K562 (cell line): Measurements from ENCODE around the gene ACSL3. TPM values are rescaled to one million over a fixed set of nuclear protein-coding genes. Genes with fewer than 3 reads are reported as not detected.

Source experiments
- ATAC-seq: fragments of 200-7000 bp; cut with Tn5 transposase; 3 replicates; pipeline ENCODE4 v1.9.1; 2020; ENCODE audit warnings: moderate library complexity
- BruUV-seq: library from RNA; stranded (reverse); fragments of 400-500 nt; replicated peaks from 2 replicates; lab custom pipeline; 2021; lab: Mats Ljungman, UMichigan
- CTCF ChIA-PET: fragments of 300-600 bp; formaldehyde crosslinking; extraction: SDS; loops from one replicate; lab custom pipeline; 2021; ENCODE audit warnings: low intra/inter-chr PET ratio; lab: Yijun Ruan, JAX
- POLR2A ChIA-PET: fragments of 300-600, 350-650 bp; sonication (Branson Sonifier 250); formaldehyde crosslinking; extraction: SDS; loops from one replicate; lab custom pipeline; 2021; ENCODE audit warnings: antibody characterized with exemption, inconsistent platforms; lab: Yijun Ruan, JAX
- DNase-seq, 4 experiments: peaks; one replicate each; pipeline versions ENCODE4 v3.0.0 to v3.0.0-alpha.2; 2011 to 2018; ENCODE audit warnings: low spot score in 3 of 4, mixed read lengths in 3 of 4; ENCODE audit errors: extremely low read depth in 1 of 4
- FAIRE-seq: peaks from 2 replicates; lab custom pipeline; 2011; peaks lifted over from hg19 to GRCh38; lab: Jason Lieb, UNC
- H2AFZ ChIP-seq: 2 replicates; pipeline ENCODE4 v1.6.0; 2011; ENCODE audit warnings: low read depth, low read length, control low read depth, inconsistent platforms
- H3K27ac ChIP-seq: fragments of 200-600 bp; 3 replicates; pipeline ENCODE4 v1.8.0; 2011; ENCODE audit warnings: low read depth, mild to moderate bottlenecking, control low read depth, inconsistent platforms, low read length, moderate library complexity, mixed read lengths; ENCODE audit errors: extremely low read depth
- H3K27me3 ChIP-seq, 2 experiments: fragments of 300-600 bp in 1 of 2; 2 replicates in 1 of 2; 3 replicates in 1 of 2; pipeline versions ENCODE4 v1.6.0 to v1.8.0; 2011; ENCODE audit warnings: inconsistent platforms in 2 of 2, low read length in 2 of 2, mild to moderate bottlenecking in 1 of 2, mixed read lengths in 1 of 2, moderate library complexity in 1 of 2; ENCODE audit not compliant: control insufficient read depth in 2 of 2, insufficient read depth in 2 of 2
- H3K36me3 ChIP-seq: fragments of 300-600 bp; 3 replicates; pipeline ENCODE4 v1.8.0; 2011; ENCODE audit warnings: mild to moderate bottlenecking, low read length, inconsistent platforms; ENCODE audit not compliant: control insufficient read depth, insufficient read depth
- H3K4me1 ChIP-seq, 2 experiments: fragments of 200-600 bp in 1 of 2; replicated peaks in 1 of 2; 2 replicates in 1 of 2; 3 replicates in 1 of 2; pipeline versions ENCODE4 v1.5.1 to v1.8.0; 2011; ENCODE audit warnings: inconsistent platforms in 2 of 2, low read length in 2 of 2, mild to moderate bottlenecking in 1 of 2, mixed read lengths in 1 of 2, moderate library complexity in 1 of 2; ENCODE audit not compliant: control insufficient read depth in 2 of 2, insufficient read depth in 2 of 2
- H3K4me2 ChIP-seq: 2 replicates; pipeline ENCODE4 v1.6.1; 2011; ENCODE audit warnings: low read length, control low read depth, inconsistent platforms, mixed read lengths; ENCODE audit not compliant: insufficient read depth
- H3K4me3 ChIP-seq: fragments of 200-600 bp; sonication (generic), shearing (Covaris generic); 2 replicates; pipeline ENCODE4 v1.5.1; 2016; ENCODE audit warnings: control low read depth, inconsistent platforms
- H3K79me2 ChIP-seq: fragments of 200-600 bp; 3 replicates; pipeline ENCODE4 v1.8.0; 2011; ENCODE audit warnings: low read length, inconsistent platforms; ENCODE audit not compliant: control insufficient read depth, insufficient read depth
- H3K9ac ChIP-seq, 2 experiments: 2 replicates each; pipeline versions ENCODE4 v1.6.0 to v1.6.1; 2011; ENCODE audit warnings: low read depth in 2 of 2, low read length in 2 of 2, control low read depth in 1 of 2, inconsistent platforms in 1 of 2, mild to moderate bottlenecking in 1 of 2, mixed read lengths in 1 of 2; ENCODE audit not compliant: insufficient read depth in 1 of 2
- H3K9me1 ChIP-seq: one replicate; pipeline ENCODE4 v1.6.0; 2011; ENCODE audit warnings: inconsistent platforms, mild to moderate bottlenecking, low read length, moderate library complexity; ENCODE audit not compliant: control insufficient read depth, insufficient read depth
- H3K9me3 ChIP-seq: replicated peaks from 2 replicates; pipeline ENCODE4 v1.5.1; 2011; ENCODE audit warnings: low read depth, low read length, inconsistent platforms; ENCODE audit not compliant: control insufficient read depth, insufficient read depth
- H4K20me1 ChIP-seq: replicated peaks from 2 replicates; pipeline ENCODE4 v1.6.1; 2011; ENCODE audit warnings: low read length, inconsistent platforms, mixed read lengths; ENCODE audit not compliant: control insufficient read depth, insufficient read depth
- FOSL1 ChIP-seq: fragments of 200-800 bp; sonication (Bioruptor generic); conservative IDR thresholded peaks from 2 replicates; pipeline ENCODE4 v1.6.1; 2016; ENCODE audit warnings: missing genetic modification characterization, missing compliant biosample characterization
- GATAD2B ChIP-seq: fragments of 450-650 bp; IDR thresholded peaks from 2 replicates; pipeline ENCODE4 v1.6.1; 2017; ENCODE audit warnings: mild to moderate bottlenecking, borderline replicate concordance
- PHB2 ChIP-seq: fragments of 450-650 bp; IDR thresholded peaks from 2 replicates; pipeline ENCODE4 v1.6.1; 2017; ENCODE audit warnings: low read depth
- ZNF398 ChIP-seq: fragments of 250-450 bp; sonication (Bioruptor Pico); IDR thresholded peaks from 2 replicates; pipeline ENCODE4 v1.8.0; 2021; ENCODE audit warnings: moderate library complexity, mild to moderate bottlenecking, inconsistent platforms
- WGBS: fragments of 100-300 bp; shearing (Covaris generic); methylation state at CpG from one replicate; pipeline ENCODE4 v1.1.6; 2016; ENCODE audit warnings: low coverage, mixed read lengths; ENCODE audit not compliant: insufficient coverage; ENCODE audit errors: missing lambda C conversion rate; 5-methylcytosine and 5-hydroxymethylcytosine counted together
- in situ Hi-C: fragments of 300-500 bp; cut with MboI; formaldehyde crosslinking; loops from 4 replicates; pipeline ENCODE4 v1.15.0; 2018; ENCODE audit warnings: inconsistent platforms, mixed read lengths
- intact Hi-C: fragments of 100-400 bp; cut with micrococcal nuclease; formaldehyde crosslinking; loops from 2 replicates; pipeline ENCODE4 v1.14.2; 2022
- polyA plus RNA-seq, 8 experiments: library from polyadenylated mRNA; depleted of rRNA in 4 of 8; stranded (reverse) in 5 of 8; unstranded in 3 of 8; fragments of >200 nt; fragmentation: Nextera tagmentation in 2 of 8; fragmentation: Illumina TruSeq in 1 of 8; extraction: Ambion mirVana in 2 of 8; extraction: Trizol in 1 of 8; gene quantifications; 2 replicates each; pipeline versions ENCODE4 v1.2.1 to v1.2.3, GENCODE V29; 2011 to 2014; ENCODE audit warnings: inconsistent platforms in 1 of 8, missing spikeins in 1 of 8
- total RNA-seq, 7 experiments: library from RNA; depleted of rRNA in 6 of 7; stranded (reverse); fragments of >200 nt in 6 of 7; fragmentation: Illumina TruSeq in 2 of 7; extraction: Trizol in 2 of 7; gene quantifications; 2 replicates each; pipeline versions ENCODE4 v1.2.1 to v1.2.3, GENCODE V29; 2011 to 2021; ENCODE audit warnings: low replicate concordance in 1 of 7
- TF ChIP-seq, protein P1 (sequence below): fragments of 450-650 bp; IDR thresholded peaks from 2 replicates; pipeline ENCODE4 v1.6.1; 2018; ENCODE audit not compliant: partially characterized antibody

The ACSL3 gene
- total and polyA plus RNA-seq, 9 of the 15 experiments (the other 6 are each of a cell fraction or from before 2014, with no cell fraction given): 21.3 to 123 (median 85.2) TPM

- no peaks in the 10 kb centered on the region for H3K27me3 ChIP-seq
- H3K9me3 ChIP-seq: no peaks in the 10 kb centered on the region
- H3K27ac ChIP-seq: peak overlapping the region; percentile 16; the same call in 1 of the 3 replicates
- BruUV-seq: no TSS peak
- H3K79me2 ChIP-seq: peaks cover 98% of the 10 kb centered on the region
- in situ Hi-C loops: no loop called here
- CTCF ChIA-PET: no interaction called here
- peaks cover 2% of the 10 kb centered on the region for H3K9me1 ChIP-seq
- DNase-seq: no peak
- FAIRE-seq: no peak
- peaks cover 3% of the 10 kb centered on the region; the same call in 1 of the 3 replicates for H3K36me3 ChIP-seq
- no peak overlapping the region for H3K4me3 ChIP-seq
- no peak overlapping the region for H2AFZ ChIP-seq
- H3K9ac ChIP-seq: no peak overlapping the region
- TF ChIP-seq, protein P1, sequence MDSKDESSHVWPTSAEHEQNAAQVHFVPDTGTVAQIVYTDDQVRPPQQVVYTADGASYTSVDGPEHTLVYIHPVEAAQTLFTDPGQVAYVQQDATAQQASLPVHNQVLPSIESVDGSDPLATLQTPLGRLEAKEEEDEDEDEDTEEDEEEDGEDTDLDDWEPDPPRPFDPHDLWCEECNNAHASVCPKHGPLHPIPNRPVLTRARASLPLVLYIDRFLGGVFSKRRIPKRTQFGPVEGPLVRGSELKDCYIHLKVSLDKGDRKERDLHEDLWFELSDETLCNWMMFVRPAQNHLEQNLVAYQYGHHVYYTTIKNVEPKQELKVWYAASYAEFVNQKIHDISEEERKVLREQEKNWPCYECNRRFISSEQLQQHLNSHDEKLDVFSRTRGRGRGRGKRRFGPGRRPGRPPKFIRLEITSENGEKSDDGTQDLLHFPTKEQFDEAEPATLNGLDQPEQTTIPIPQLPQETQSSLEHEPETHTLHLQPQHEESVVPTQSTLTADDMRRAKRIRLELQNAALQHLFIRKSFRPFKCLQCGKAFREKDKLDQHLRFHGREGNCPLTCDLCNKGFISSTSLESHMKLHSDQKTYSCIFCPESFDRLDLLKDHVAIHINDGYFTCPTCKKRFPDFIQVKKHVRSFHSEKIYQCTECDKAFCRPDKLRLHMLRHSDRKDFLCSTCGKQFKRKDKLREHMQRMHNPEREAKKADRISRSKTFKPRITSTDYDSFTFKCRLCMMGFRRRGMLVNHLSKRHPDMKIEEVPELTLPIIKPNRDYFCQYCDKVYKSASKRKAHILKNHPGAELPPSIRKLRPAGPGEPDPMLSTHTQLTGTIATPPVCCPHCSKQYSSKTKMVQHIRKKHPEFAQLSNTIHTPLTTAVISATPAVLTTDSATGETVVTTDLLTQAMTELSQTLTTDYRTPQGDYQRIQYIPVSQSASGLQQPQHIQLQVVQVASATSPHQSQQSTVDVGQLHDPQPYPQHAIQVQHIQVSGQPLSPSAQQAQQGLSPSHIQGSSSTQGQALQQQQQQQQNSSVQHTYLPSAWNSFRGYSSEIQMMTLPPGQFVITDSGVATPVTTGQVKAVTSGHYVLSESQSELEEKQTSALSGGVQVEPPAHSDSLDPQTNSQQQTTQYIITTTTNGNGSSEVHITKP: peak; percentile 35
- TF ChIP-seq ZNF398 (CRISPR knock-in tag) (no peak), PHB2 (no peak), FOSL1 (tag) (0 out of 2 replicates have a peak, but pooled peaks have one; percentile 26), GATAD2B (no peak)
- no peak overlapping the region for H3K4me2 ChIP-seq
- H3K4me1 ChIP-seq: peaks cover 0 to 22% of the 10 kb centered on the region in 2 experiments; a peak in 3 of 5 replicates
- 69% methylated on average over 10 of the region's 10 CpGs for WGBS
- ATAC-seq: peak; percentile 31
- POLR2A ChIA-PET: no interaction called here
- H4K20me1 ChIP-seq: peaks cover 33% of the 10 kb centered on the region
- intact Hi-C loops: no loop called here
Observed at GRCh38 chr2:222878877-222879603, 18.2 kb downstream of the ACSL3 start.
